ENCODE data around the gene NXPH4. TPM values are rescaled to one million over a fixed set of nuclear protein-coding genes. Genes with fewer than 3 reads are reported as not detected.

Gene NXPH4
- total RNA-seq, 1 donor from 2014 or later: 0.53 TPM

DNA sequence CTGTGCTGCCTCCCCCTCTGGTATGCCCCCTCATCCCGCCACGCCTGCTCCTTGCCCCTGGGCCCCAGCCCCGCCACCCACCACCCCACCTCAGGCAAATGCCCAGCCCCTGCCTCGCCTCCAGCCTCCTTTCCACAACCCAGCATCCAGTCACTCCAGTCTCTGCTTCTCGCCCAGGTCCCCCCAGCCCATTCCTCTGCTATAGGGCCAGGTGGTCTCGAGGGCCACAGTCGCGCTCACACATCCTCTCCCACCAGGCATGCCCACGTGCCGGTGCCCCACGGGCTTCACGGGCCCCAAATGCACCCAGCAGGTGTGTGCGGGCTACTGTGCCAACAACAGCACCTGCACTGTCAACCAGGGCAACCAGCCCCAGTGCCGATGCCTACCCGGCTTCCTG, 6.1 kb upstream of the NXPH4 start:
- DNase-seq (ENCODE audit: low read depth) (no peak), FAIRE-seq (no peak)
- TF ChIP-seq, protein P1, sequence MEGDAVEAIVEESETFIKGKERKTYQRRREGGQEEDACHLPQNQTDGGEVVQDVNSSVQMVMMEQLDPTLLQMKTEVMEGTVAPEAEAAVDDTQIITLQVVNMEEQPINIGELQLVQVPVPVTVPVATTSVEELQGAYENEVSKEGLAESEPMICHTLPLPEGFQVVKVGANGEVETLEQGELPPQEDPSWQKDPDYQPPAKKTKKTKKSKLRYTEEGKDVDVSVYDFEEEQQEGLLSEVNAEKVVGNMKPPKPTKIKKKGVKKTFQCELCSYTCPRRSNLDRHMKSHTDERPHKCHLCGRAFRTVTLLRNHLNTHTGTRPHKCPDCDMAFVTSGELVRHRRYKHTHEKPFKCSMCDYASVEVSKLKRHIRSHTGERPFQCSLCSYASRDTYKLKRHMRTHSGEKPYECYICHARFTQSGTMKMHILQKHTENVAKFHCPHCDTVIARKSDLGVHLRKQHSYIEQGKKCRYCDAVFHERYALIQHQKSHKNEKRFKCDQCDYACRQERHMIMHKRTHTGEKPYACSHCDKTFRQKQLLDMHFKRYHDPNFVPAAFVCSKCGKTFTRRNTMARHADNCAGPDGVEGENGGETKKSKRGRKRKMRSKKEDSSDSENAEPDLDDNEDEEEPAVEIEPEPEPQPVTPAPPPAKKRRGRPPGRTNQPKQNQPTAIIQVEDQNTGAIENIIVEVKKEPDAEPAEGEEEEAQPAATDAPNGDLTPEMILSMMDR (IDR thresholded peaks at IDR 0.05; ENCODE audit: insufficient read depth, low read length, severe bottlenecking): no peak
- peaks cover 20% of the 10 kb centered on the region for H3K36me3 ChIP-seq (ENCODE audit: control insufficient read depth, insufficient read depth, low read length)
- no peak overlapping the region for H3K4me3 ChIP-seq (ENCODE audit: low read depth, low read length)
- peaks cover 3% of the 10 kb centered on the region for H3K27me3 ChIP-seq (ENCODE audit: control insufficient read depth, insufficient read depth, low read length)

DNA sequence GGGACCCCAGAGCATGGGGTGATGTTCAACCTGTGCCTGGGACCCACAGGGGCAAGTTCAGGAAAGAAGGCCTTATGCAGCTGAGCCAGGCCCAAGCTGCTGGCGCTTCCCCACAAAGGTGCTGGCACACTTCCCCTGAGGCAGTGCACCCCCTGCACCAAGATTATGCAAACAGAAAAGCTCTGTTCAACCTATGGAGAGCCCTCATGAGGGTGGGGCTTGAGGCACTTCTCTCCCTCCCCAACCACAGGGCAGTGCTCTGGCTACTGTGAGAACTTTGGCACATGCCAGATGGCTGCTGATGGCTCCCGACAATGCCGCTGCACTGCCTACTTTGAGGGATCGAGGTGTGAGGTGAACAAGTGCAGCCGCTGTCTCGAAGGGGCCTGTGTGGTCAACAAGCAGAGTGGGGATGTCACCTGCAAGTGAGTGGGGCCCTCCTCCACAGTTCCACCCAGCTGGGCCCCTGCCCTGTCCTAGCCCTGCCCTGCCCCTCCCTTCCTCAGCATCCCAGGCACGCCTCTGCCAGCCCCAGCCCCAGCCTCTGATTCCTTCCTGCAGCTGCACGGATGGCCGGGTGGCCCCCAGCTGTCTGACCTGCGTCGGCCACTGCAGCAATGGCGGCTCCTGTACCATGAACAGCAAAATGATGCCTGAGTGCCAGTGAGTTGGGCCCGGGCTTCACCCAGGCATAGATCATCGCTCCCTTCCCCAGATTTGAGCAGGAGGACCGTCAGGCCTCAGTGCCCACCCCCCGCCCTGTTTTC, 5.5 kb upstream of the NXPH4 start:
- TF ChIP-seq, protein P1 (IDR thresholded peaks at IDR 0.05; ENCODE audit: insufficient read depth, low read length, severe bottlenecking): no peak
- Histone ChIP-seq H3K4me3 (ENCODE audit: low read depth, low read length) (no peak overlapping the region), H3K36me3 (ENCODE audit: control insufficient read depth, insufficient read depth, low read length) (peaks cover 16% of the 10 kb centered on the region), H3K27me3 (ENCODE audit: control insufficient read depth, insufficient read depth, low read length) (peaks cover 3% of the 10 kb centered on the region)
- no peak for FAIRE-seq
- DNase-seq (ENCODE audit: low read depth): no peak

DNA sequence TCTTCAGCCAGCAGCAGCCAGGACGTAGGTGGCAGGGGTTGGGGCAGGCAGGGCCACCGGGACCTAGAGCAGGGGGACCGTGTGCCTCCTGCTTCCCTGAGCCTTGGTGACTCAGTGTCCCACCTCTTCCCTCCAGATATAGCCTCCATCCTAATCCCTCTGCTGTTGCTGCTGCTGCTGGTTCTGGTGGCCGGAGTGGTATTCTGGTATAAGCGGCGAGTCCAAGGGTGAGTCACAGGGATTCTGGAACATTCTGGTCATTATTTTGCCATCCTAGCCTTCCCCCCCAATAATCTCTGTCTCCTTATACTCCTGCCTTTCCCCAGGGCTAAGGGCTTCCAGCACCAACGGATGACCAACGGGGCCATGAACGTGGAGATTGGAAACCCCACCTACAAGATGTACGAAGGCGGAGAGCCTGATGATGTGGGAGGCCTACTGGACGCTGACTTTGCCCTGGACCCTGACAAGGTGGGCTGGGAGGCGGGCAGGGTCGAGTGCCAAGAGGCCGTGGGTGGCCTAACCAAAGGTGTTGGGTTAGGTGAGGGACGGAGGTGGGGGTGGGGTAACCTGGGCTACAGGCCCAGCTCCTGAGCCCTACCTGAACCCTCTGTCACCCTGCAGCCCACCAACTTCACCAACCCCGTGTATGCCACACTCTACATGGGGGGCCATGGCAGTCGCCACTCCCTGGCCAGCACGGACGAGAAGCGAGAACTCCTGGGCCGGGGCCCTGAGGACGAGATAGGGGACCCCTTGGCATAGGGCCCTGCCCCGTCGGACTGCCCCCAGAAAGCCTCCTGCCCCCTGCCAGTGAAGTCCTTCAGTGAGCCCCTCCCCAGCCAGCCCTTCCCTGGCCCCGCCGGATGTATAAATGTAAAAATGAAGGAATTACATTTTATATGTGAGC, 4.5 kb upstream of the NXPH4 start:
- H3K4me3 ChIP-seq (ENCODE audit: low read depth, low read length): no peak overlapping the region
- DNase-seq (ENCODE audit: low read depth): no peak
- H3K36me3 ChIP-seq (ENCODE audit: control insufficient read depth, insufficient read depth, low read length): peaks cover 14% of the 10 kb centered on the region
- FAIRE-seq: no peak
- TF ChIP-seq, protein P1 (IDR thresholded peaks at IDR 0.05; ENCODE audit: insufficient read depth, low read length, severe bottlenecking): no peak
- H3K27me3 ChIP-seq (ENCODE audit: control insufficient read depth, insufficient read depth, low read length): peaks cover 3% of the 10 kb centered on the region

DNA sequence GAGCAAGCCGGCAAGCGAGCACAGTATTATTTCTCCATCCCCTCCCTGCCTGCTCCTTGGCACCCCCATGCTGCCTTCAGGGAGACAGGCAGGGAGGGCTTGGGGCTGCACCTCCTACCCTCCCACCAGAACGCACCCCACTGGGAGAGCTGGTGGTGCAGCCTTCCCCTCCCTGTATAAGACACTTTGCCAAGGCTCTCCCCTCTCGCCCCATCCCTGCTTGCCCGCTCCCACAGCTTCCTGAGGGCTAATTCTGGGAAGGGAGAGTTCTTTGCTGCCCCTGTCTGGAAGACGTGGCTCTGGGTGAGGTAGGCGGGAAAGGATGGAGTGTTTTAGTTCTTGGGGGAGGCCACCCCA, 3.9 kb upstream of the NXPH4 start:
- no peak for DNase-seq (ENCODE audit: low read depth)
- FAIRE-seq: no peak
- TF ChIP-seq, protein P1 (IDR thresholded peaks at IDR 0.05; ENCODE audit: insufficient read depth, low read length, severe bottlenecking): no peak
- no peak overlapping the region for H3K4me3 ChIP-seq (ENCODE audit: low read depth, low read length)
- H3K36me3 ChIP-seq (ENCODE audit: control insufficient read depth, insufficient read depth, low read length): peaks cover 14% of the 10 kb centered on the region
- peaks cover 9% of the 10 kb centered on the region for H3K27me3 ChIP-seq (ENCODE audit: control insufficient read depth, insufficient read depth, low read length)

DNA sequence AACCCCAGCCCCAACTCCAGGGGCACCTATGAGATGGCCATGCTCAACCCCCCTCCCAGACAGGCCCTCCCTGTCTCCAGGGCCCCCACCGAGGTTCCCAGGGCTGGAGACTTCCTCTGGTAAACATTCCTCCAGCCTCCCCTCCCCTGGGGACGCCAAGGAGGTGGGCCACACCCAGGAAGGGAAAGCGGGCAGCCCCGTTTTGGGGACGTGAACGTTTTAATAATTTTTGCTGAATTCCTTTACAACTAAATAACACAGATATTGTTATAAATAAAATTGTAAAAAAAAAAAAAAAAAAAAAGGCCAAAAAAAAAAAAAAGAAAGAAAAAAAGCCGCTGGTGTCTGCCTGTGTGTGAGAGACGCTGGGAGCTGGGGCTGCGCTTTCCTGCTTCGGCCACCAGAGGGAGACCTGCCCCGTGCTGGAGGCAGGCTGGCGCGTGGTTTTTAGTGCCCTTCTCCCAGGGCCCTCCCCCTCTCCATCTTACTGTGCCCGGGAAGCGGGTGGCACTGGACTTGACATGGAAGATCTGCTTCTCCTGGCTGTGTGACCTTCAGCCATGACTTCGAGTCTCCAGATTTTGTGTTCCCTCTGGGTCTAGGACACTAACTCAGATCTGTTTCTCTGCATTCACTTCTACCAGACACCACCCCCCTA, 3.4 kb upstream of the NXPH4 start:
- Histone ChIP-seq H3K27me3 (ENCODE audit: control insufficient read depth, insufficient read depth, low read length) (peaks cover 14% of the 10 kb centered on the region), H3K4me3 (ENCODE audit: low read depth, low read length) (no peak overlapping the region), H3K36me3 (ENCODE audit: control insufficient read depth, insufficient read depth, low read length) (peaks cover 14% of the 10 kb centered on the region)
- TF ChIP-seq, protein P1 (IDR thresholded peaks at IDR 0.05; ENCODE audit: insufficient read depth, low read length, severe bottlenecking): peak; percentile 96
- DNase-seq (ENCODE audit: low read depth) (peak; percentile 64), FAIRE-seq (no peak)

All from bronchial epithelial cell (primary cell).